M059J (cell line): ENCODE measurements around the gene CPNE8. TPM values are rescaled to one million over a fixed set of nuclear protein-coding genes. Genes with fewer than 3 reads are reported as not detected.

ENCODE experiments used
- DNase-seq: peaks from one replicate; pipeline ENCODE4 v3.0.0-alpha.2; 2012; ENCODE audit warnings: low read depth
- total RNA-seq: library from RNA; depleted of rRNA; stranded (reverse); fragments of >200 nt; shearing (Covaris generic); gene quantifications from 2 replicates; pipeline ENCODE4 v1.2.3, GENCODE V29; 2014

Gene CPNE8
- total RNA-seq, 1 experiment from 2014 or later, result 9.8 TPM

DNA sequence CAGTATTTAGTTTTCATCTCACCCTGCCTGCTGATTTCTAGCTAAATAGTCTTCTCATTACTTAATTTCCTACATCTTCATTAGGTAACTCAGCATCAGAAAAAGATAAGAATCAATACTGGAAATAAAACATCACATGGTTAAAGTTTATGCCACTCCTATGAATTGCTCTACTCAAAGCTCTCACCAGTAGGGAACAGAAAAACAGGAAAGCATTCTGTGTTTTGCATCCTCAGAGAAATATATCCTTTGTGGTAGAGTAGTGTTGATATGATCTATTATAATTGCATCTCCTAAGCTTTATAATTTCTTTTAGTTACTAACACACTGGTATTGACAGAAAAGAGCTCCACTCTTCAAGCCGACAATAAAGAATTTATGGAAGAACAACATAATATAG lies 9.9 kb downstream of the CPNE8 start:
- no peak for DNase-seq

DNA sequence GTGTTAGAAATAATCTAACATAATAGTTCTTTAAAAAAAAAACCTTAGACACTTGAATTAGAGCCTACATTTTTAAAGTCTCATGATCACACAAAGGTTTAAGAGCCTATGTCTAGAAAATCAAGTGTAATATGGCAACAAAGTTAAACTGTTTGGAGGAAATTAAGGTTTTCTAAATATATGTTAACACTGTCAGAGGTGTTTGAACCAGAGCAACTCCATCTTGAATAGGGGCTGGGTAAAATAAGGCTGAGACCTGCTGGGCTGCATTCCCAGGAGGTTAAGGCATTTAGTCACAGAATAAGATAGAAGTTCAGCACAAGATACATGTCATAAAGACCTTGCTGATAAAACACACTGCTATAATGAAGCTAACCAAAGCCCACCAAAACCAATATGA lies 12.4 kb downstream of the CPNE8 start:
- no peak for DNase-seq

DNA sequence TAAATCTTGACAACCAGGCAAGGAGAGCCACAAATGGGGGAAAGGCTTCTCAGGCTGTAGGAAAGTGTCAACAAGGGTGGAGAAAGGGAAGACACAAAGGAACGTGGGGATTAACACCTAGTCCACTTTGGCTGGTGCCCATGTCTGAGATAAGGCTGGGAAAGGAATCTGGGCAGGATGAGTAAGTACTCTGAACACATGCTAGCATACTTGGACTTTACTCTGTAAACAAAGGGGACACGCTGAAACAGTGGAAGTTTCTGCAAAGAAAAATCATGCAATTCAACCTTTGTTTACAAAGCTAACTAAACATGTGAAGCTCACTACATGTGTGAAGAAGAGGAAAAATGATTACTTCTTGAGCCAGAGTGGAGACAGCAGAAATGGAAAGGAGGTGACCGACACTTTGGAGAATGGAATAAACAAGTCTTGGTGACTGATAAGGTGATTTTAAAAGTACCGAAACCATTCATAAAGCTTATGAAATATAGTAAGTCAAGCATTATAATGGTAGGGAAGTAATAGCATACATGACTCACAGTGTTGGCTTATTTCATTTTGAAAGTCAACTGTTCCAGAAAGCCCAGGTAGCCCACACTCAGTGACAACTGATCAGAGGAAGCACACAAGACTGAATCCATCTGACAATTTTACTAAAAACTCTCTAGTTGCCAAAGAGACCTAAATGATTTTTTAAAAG lies 13.2 kb downstream of the CPNE8 start:
- DNase-seq, result peak; percentile 19

DNA sequence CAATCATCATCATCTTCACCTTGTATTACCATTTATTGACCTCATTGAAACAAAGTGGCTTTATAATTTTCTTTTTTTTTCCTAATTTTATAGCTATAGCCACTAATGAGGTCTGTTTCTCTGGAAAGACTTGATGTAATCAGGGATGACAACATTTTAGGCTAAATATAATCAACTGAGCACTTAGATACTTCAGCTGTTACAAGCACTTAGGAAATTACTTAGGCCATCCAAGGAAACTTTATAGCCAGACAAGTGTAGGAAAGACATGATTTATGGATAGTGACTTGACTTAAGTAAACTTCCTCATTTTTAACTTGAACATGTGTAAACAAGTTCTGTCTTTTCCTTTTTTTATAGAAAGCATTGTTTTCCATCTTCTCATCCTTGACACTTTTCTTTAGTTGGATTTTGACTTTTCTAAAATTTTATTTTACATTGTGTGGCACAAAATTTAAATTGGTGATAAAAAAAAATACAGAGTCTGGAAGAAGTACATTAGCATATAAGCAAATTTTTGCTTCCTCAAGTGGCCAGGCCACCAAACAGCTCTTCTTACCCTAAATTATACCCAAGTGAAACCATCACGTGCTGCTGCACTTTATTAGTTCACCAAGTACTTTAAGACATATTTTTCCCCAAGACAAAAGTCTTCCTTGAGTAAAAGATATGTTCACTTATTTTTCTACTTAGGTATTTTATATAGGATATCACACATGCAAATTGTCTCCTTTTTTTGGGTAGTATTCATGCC lies 15.1 kb downstream of the CPNE8 start:
- DNase-seq, result peak; percentile 28

DNA sequence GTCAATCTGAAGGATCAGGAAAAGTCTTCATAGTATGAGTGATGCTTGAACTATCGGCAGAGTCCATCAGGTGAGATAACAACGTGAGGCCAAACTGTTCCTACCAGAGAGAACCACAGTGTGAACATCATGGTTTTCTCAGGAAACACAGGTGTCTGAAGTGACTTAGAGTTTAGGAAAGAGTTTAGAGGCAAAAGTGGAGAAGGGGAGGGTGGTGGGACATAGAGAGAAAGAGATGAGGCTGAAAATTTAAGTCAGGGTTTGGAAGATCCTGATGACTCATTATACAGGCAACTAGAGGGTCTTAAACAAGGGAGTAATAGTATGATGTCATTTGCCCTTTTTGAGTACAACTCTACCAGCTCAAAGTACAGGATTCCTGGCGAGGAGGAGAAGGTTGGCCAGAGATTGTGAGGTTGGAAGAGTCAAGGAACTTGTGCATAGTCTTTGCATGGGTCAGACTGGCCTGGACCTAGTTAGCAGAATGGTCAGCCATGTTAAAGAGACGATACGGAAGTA lies 16.0 kb downstream of the CPNE8 start:
- no peak for DNase-seq

DNA sequence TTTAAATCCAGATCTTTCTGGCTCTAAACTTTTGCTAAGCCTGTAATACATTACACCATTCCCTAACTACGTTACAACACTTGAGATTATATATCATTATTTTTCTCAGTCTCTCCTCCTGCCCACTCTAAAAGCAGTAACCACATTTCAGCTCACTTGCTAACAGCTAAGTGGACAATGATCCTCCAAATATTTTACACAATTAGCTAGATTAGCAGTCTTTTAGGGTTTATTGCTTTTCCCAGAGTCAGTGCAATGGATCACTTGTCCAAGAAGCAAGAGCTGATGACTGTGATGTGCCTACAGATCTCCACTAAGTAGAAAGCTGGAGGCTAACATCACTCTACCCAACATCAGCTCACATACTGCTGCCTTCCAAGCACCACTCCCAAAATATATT lies 17.6 kb downstream of the CPNE8 start:
- no peak for DNase-seq

DNA sequence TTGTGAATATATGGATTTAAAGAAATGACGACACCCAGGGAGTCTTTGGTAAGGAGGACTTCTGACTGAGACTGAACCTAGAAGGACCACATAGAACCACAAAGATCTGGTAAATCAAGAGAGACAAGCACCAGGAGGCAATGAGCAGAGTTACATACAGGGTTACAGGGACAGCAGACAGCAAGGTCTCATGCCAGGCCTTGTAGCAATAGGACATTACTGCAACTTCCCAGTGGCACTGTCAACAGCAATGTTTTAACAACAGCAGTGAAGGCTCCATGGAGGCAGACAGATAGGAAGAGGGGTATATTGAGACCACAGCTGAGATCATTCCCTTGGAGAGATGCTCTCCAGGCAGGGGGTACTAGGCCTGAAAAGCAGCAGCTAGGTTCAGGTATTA lies 18.5 kb downstream of the CPNE8 start:
- no peak for DNase-seq

DNA sequence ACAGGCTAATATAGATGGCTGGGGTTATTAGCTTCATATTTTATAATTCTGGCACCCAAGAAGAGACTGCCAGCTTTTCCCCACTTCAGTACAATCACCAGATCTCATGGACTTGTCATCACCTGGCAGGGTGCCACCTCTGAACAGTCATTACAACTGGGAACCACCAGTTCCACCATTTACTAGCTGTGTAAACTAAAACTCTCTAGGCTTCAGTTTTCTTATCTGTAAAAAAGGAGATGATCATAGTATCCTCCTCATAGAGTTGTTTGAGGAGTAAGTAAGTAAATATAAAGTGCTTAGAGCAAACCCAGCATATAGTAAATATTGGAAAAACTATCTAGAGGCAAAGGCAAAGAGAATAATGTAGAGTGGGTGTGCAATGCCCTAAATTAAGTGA lies 19.3 kb downstream of the CPNE8 start:
- peak; percentile 81 for DNase-seq

DNA sequence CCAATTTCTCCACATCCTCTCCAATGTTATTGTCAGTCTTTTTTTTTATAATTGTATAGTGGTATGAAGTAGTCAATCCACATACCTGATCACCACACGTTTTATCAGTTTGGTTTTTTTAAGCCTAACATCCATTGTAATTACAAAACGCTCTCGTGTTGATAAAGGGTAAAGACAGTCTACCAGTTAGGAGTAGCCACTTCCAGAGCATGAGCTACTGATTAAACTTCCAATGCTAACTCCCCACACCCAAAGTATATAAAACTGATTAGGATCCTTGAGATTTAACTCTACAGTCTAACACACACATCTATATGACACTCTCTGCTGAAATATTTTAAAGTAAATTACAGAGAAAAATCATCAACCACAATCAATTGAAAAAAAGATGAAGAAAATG lies 20.7 kb downstream of the CPNE8 start:
- DNase-seq, result no peak

DNA sequence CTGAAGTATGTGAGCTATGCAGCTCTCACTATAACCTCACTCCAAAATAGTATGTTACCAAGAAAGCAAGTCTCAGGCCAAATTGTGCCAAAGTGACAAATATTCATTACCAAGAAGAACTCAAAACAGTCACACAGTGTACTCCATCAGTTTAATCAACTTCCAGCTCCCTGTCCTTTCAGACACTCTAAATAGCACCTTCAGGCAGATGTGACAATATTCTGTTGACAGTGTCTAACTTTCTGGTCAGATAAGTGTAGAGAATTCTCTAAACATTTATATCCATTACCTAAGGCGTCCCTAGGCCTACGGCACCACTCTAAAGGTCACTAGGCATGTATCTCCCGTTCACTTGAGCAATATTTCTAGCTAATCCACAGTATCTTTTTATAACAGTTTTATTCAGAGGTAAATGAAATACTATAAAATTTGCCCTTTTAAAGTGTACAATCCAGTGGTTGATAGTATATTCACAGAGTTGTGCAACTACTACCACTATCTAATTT lies 21.7 kb downstream of the CPNE8 start:
- no peak for DNase-seq

DNA sequence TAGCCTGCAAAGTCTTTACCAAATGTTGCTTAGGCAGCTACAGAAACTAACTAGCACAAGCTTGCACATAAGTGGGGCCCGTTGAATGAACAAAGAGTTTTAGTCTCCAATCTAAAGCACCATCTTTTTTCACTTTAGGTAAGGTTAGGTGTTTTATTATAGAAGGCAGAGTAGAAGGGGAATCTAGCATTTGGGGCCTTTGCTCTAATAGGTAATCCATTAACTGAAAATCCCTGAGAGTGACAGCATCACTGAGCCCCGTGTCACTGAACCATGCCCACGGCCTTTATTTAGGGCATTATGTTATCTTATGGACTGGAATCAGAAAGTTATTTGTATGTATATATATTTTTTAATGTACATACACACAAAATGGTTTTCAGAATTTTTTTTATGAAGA lies 25.1 kb downstream of the CPNE8 start:
- no peak for DNase-seq

DNA sequence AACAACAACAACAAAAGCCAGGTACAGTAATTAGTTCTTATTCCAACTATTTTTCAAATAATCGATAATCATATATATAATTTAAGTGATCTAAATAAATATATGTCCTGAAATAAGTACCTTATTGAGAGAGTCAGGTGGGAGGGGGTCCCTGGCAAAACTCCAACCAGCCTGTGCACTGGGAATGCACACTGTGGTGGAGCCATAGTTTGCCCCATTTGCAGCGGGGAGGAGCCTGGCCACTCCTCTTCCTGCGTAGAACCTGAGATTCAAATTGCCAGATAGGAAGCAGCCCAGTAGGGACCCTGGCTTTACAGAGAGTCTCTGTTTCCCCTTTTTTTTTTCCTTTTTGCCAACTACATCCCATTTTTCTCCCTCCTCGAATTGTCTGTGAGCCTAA lies 26.4 kb downstream of the CPNE8 start:
- DNase-seq, result no peak

DNA sequence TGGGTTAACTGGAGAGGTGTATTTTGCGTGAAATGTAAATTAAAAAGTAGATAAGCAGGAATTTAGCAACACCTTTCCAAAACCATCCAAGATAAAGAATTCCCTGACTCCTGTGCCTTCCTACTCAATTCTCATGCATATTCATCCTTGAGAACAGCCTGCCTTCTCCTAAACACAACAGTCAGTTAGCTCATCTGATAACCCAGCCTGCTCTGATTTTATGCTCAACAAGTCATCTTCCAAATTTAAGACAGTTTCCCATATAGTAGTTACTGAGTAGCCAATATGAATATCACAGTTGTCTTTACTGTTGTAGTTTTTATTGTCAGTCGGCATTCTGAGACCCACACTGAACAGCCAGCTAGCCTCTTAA lies 27.1 kb downstream of the CPNE8 start:
- peak; percentile 12 for DNase-seq

DNA sequence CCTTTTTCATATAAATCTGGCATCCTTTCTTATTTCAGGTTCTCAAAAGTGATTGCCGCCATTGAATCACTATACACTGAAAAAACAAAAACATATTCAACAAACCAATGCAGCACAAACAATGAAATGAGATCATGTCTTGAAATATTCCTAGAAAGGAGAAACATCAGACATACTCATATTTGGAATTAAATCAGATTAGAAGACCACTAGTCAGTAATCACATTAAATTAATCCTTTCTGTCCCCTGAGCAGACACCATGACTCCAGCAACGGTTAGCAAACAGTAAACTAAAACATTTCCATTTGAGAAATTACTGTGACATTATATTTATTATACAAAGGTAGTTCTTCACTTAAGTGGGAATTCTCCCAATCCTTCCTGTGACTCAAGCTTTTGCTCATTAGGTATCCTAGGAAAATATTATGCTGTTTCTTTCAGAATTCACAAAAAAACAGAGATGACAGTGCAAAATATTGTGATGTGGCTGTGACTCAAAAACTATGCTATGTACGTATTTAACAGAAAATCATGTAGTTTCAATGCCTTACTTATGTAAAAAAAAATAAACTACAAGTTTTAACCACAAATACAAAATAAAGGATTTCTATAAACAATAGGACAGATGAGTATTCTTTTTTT lies 29.7 kb downstream of the CPNE8 start:
- DNase-seq, result peak; percentile 14

DNA sequence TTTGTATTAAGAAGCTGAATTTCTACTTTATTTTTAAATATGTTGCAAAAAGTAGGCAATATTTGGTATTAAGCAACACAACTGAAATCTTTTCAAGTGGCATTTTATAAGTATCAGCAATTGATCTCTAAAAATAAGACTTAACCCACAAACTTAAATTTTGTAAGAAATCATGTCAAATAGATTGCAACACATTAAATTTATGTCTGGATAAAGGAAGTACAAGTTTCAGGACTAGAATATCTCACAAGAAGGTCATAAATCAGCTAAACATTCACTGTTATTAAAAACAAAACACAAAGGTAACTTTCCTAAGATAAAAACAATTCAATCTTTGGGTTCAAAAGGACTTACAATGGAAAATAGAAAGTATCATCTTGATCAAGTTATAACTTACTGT lies 32.8 kb downstream of the CPNE8 start:
- DNase-seq, result no peak

DNA sequence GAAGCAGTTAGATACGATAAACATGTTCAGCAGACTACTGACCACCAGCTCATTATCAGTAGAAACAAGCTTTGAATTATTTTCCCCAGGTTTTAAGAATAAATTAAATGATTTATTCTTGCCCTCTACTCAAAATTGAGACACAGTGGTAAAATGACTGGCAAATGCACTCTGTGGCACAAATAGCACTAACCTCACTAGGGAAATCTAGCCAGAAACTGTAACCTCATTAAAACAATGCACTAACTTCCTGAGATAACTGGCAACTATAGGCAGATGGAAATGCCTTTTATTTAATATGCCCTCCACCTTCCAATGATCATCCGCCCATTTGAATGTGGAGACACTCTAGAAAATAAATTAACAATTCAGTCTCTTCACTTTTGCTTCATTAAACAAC lies 33.2 kb downstream of the CPNE8 start:
- DNase-seq, result no peak

DNA sequence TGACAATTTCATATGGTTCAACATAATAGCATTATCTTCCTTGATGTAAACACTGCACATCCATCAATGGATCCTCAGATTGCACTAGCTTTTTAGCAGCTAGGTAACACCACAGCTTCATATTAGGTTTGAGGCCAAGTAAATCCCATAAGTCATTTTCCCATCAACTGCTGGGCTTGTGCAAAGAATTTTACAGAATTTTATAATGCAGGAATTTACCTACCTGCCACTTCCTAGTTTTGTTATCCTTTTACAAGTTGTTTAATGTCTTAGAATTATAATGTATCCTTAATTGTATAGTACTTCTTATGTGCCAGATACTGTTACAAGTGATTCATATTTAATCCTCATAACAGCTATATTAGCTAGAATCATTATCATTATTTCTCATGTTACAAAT lies 36.4 kb downstream of the CPNE8 start:
- no peak for DNase-seq

DNA sequence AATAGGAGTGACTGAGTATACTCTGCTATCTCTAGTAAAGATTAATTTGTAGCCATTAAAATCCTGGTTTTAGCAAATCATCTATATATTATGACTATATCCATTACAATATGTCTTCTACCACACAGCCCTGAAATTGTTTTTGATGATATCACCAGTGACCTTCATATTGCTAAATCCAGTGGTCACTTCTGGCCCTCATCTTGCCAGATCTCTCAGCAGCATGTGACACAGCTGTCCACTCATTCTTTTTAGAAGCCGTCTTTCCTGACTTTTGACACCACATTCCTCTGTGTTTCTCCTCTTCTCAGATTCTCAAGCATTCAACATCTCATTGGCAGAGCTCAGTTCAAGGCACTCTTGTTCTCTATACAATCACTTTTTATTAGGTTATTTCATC lies 54.9 kb downstream of the CPNE8 start:
- peak; percentile 3 for DNase-seq

DNA sequence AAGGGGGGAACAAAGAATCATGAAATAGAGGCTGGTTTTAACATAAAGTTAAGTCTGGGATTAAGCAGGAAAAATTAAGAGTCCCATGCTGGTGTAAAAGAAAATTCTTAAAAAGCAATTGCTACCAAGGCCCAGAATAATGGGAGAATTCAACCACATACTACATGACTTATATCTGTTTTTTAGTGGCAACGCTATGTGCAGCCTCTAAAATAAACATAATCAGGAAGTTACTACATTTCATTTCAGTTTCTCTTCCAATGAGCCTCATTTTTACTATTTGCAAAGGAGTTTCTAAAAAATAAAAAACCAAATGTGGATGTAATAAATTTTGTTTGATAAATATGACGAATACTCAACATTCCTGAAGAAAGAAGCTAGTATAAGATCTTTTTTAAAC lies 58.1 kb downstream of the CPNE8 start:
- no peak for DNase-seq

DNA sequence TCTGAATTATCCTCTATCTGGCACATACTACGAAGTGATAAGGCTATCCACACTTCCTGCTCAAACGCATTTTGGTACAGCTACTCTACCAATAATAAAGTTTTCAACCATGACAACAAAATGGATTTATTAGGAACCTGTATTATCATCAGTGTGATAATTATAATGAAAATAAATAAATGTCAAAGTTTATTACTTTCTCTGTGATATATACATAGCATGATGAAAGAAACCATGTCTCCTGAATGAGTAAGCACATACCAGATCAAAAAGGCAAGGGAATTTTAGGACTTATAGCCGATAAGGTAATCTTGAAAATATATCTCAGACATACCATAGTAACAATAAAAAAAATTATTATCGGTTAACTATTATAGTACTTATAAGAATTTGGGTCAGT lies 61.1 kb downstream of the CPNE8 start:
- no peak for DNase-seq

DNA sequence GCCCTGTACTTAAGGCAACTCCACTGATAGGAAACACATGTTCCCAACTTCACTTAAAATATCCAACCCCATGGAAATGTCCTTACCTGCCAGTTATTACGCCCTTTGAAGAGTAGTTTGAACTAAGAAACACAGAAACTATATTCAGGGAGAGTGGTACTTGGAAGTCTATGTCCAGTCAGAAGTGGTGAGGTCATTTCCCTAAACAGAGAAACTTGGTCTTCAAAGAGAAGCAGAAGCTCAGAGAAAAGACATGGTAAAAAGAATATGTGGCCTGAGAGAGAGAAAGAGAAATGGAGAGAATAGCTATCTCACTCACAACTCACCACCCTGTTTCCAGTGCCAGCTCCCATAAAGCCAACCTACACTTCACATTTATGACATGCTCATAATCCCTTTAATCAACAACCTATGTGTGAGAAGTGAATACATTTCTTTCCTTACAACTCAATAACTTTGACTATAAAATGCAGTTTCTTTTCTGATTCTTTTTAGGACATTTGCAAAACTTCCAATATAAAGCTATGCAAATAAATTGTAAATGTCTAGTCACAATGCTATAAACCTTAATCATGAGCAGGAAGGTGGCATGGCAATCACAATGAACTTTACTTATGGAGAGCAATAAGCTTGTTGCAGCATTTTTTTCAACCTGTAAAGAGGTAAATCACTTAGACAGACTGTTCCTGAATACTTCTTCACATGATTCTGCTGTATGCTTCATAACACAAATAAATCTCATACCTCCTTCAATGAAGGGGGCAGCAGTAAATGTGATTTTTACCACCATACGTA lies 67.1 kb downstream of the CPNE8 start:
- no peak for DNase-seq

DNA sequence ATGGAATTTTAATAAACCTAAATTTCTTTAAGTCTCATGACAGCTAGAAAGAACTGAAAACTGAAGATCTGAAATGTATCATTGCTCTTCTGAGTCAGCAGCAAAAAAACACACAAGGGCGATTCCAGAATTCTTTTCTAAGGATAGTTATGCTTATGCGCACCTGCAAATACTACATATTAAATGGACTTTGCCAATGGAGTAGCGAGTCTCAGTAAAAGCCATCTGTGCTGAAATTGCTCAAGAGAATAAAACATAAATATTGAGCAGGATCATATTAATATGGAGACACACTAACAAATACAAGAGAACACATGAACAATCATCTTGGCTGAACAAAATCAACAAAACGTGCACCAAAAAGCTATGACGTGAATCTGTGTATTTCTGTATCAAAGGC lies 73.7 kb downstream of the CPNE8 start:
- no peak for DNase-seq
